LNCAP (cell line): ENCODE results near the gene CASQ1.

Experiments used
- TF ChIP-seq, protein P1 (sequence below): fragments of 450-650 bp; IDR thresholded peaks from 2 replicates; pipeline ENCODE4 v1.5.1; 2017; ENCODE audit warnings: mild to moderate bottlenecking

Gene CASQ1

DNA sequence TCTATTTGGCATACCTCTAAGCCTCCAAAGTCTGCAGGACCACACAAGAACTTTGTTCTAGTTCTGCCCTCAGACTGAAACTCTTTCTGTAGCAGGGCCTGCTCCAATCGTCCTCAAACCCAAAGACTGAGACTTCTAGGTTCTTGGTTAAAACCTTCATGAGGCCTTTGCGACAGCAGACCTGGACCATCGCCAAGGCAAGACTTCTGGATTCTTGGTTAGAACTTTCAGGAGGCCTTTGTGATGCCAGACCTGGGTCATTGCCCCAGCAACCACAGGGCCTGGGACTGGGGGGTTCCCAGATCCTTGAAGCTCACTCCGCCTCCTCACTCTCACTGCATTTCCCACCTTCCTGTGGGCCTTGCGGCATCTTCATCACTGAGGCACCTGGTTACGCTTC lies 39.1 kb upstream of the CASQ1 start, which contains the start of gene ATP1A4:
TSS of gene ATP1A4 (plus strand) at position 301 of the 400 bp plus-strand sequence. CDS start 438 bp downstream, outside the sequence.
- TF ChIP-seq, protein P1, sequence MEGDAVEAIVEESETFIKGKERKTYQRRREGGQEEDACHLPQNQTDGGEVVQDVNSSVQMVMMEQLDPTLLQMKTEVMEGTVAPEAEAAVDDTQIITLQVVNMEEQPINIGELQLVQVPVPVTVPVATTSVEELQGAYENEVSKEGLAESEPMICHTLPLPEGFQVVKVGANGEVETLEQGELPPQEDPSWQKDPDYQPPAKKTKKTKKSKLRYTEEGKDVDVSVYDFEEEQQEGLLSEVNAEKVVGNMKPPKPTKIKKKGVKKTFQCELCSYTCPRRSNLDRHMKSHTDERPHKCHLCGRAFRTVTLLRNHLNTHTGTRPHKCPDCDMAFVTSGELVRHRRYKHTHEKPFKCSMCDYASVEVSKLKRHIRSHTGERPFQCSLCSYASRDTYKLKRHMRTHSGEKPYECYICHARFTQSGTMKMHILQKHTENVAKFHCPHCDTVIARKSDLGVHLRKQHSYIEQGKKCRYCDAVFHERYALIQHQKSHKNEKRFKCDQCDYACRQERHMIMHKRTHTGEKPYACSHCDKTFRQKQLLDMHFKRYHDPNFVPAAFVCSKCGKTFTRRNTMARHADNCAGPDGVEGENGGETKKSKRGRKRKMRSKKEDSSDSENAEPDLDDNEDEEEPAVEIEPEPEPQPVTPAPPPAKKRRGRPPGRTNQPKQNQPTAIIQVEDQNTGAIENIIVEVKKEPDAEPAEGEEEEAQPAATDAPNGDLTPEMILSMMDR, result no peak

DNA sequence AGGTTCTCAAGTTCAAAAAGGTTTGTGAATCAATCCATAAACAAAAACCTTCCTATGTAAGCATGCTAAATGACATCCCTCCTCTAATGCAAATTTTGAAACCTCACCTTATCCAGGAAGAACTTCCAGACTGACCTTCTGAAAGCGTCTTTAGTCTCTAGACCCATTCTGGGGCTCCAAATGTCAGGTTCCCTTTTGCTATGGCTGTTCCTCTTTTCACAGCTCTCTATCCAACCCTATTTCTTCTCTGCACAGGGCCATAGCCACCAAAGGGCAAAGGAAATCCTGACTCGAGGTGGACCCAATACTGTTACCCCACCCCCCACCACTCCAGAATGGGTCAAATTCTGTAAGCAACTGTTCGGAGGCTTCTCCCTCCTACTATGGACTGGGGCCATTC lies 35.6 kb upstream of the CASQ1 start:
- TF ChIP-seq, protein P1, result no peak

DNA sequence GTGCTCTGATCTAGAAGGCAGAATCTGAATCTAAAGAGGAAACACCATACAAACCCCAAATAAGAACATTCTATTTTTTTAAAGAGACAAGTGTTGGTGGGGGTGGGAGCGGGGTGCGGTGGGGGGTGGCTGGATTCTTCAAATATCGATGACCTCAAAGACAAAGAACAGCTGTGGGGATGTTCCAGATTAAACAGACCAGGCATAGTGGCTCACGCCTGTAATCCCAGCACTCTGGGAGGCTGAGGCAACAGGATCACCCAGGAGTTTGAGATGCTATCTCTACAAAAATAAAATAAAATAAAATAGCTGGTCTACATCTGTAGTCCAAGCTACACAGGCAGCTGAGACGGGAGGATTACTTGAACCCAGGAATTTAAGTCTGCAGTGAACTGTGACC lies 34.0 kb upstream of the CASQ1 start:
- TF ChIP-seq, protein P1, result no peak

DNA sequence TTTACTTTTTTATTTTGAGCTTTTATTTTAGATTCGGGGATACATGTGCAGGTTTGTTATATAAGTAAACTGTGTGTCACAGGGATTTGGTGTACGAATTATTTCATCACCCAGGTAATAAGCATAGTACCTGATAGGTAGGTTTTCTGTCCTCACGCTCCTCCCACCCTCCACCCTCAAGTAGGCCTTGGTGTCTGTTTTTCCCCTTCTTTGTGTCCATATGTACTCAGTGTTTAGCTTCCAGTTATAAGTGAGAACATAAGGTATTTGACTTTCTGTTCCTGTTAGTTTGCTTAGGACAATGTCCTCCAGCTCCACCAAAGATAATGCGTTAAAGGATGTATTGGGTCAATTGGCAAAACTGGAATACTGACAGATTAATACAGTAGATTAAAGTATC lies 33.2 kb upstream of the CASQ1 start:
- TF ChIP-seq, protein P1, result no peak

DNA sequence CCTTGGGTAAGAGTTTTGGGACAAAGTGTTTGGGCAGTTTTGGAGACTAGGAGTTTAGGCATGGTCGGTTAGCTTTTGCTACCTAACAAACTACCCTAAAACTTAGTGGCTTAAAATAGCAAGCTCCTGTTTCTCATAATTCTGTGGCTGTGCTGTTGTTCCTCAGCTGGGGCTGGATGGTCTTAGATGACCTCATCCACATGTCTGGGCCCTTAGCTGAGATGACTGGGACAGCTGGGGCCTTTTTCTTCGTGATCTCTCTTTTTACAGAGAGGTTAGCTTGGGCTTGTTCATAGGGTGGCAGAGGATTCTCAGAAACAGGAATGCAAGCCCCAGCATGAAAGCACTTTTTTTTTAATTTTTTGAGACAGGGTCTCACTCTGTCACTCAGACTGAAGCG lies 32.3 kb upstream of the CASQ1 start:
- TF ChIP-seq, protein P1, result no peak

DNA sequence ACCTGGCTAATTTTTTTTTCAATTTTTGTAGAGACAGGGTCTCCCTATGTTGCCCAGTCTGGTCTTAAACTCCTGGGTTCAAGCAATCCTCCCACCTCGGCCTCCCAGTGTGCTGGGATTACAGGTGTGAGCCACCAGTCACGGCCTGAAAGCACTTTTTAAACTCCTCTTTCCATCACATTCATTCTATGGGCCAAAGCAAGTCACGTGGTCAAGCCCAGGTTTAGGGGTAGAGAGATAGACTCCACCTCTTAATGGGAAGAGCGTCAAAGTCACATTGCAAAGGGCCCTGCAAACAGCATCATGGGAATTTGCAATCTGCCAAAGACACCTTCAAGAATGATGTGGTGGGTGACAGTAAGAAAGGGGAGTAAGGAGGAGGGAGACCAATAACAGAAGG lies 31.8 kb upstream of the CASQ1 start:
- TF ChIP-seq, protein P1, result no peak

DNA sequence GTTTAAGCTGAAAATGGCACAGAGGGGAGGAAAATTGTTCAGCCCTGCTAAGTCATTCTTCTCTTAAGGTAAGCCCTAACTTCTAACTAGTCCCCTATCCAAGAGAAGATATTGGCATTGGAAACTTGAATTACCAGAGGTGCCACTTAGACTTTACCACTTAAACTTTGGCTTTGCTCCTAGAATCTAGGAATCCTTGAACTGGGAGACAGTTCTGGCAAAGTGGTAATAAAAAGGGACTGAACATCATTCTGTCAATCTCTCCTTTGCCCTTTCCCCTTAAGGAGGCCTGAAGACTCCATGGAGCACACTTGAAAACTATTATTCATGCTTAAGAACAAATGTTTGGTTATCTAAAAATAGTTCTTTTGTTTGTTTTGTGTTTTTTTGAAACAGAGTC lies 30.5 kb upstream of the CASQ1 start:
- TF ChIP-seq, protein P1, result no peak

DNA sequence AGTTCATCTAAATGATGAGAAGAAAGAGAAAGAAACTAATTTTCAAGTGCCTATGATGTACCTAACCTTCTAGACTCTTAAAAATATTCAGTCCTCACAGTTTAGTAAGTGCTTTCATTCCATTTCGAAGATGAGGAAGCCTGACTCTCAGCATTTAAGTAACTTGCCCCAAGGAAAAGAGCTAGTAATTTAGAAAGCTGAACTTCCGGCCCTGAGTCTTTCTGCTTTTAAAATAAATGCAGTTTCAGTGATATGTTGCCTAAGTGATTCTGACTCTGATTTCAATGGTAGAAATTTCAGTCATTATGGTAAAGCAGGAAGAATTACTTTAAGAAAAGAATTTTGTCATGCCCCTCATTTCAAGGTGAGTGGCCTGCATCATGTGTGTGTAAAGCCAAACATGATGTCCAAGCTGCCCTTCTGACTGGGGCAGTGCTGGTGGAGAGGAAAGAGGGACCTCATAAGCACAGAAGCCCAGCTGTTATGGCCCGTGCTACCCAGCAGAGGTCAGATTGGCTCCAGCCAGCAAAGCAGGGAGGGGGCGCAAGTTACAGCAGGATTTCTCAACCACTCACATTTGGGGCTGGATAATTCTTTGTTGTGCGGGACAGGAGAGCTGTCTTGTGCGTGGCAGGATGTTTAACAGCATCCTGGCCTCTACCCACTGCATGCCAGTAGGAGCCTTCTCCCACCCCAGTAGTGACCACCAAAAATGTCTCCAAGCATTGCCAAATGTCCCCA lies 28.2 kb upstream of the CASQ1 start:
- TF ChIP-seq, protein P1, result peak; percentile 14; the same call in 1 of the 2 replicates
